Endometrial microvascular endothelial cells (primary cell): Measurements from ENCODE around the gene NPAS3. TPM values are rescaled to one million over a fixed set of nuclear protein-coding genes. Genes with fewer than 3 reads are reported as not detected.

ENCODE experiments used
- in situ Hi-C: cut with HindIII; loops from 2 replicates; pipeline ENCODE4 v1.10.0; 2017; ENCODE audit warnings: low sequenced_read_pairs, low pct_unique_long_range_greater_than_20kb; ENCODE audit errors: inconsistent ontology term
- total RNA-seq: library from RNA; depleted of rRNA; stranded (reverse); fragments of >200 nt; gene quantifications from one replicate; pipeline ENCODE4 v1.2.3, GENCODE V29; 2015; ENCODE audit errors: inconsistent ontology term

The NPAS3 gene
- total RNA-seq, 1 donor from 2014 or later, result not detected

DNA sequence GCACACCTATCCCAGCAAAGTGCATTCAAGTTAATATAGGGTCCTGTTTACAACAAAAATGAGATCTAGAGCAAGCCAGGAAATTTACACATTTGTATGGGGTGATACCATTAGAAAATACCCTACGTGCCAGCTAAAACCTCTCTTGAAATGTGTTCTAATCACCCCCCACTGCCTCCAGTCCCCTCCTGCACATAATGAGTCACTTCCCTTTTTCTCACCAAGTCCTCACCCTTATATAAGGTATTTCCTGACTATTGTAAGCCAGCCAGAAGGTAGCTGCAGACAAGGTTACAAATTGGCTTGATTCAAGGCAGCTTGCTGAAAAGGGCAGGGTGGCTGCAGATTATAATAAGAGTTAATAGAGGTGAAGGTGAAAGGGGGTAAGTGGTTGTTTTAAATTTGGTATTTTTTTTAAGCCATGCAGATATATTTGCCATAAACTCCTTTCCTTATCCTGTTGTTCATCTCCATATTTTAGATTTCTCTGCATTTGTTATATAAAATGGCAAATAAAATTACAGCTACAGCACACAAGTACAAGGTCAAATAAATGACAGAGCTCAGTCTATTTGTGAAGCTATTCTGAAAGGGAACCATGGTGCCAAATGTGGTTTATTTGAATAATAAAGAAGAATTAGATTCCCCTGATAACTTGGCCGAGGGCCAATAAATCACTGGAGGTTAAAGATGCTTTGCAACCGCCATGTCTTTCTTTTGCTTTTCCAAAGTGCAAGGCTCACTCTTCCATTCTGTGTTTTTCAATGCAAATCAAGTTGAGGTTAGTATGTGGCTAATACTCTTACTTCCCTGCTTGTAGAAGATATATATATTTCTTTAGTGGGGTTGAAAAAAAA lies 626.3 kb downstream of the NPAS3 start:
- in situ Hi-C loops, result no loop called here

DNA sequence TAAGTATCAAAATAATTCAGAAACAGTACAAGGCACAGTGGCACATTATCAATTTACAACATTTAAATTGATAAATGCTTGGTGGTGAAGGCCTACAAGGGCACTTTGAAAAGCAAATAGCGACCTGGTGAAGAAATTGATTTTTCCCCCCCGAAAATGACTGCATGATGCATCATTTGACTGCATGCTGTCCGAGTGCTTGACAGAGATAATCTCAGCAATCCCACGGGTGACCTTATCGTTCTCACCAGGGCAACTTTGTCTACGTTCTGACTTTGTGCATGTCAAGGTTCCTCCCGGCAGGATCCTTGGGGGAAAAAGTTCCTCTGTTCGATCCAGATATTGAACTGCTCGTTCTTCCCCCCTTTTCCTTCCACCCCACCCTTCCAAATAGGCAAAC lies 627.4 kb downstream of the NPAS3 start:
- in situ Hi-C loops, result no loop called here

DNA sequence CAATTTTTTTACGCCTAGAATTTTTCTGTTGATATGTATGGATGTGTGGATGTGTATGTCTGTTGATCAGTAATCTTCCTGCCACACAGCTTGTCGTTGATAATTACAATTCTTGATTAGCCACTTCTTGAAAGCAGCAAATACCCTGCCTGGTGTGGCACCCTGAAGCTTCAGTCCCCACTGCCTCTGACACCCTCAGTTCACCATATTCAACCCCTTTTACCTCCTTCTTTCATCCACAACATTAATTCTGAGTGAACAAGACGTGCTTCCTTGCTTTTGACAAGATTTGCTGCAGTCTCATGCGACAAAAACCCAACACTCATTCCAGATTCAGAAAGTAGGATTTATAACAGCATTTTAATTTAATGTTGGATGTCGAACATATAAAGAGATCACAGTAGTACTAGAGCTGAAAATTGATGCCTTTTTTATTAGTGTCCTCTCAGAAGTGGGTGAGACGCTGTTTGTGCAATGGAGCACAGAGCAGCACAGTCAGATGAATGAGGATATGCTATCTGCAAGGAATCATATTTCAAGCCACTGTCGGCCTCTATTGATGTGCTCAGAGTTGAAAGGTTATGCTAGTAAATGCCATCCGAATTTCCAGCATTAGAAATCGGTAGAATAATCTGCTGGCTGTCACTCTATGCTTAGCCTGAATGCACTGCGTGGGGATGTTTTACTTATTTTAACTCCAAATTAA lies 628.5 kb downstream of the NPAS3 start:
- in situ Hi-C loops, result no loop called here

DNA sequence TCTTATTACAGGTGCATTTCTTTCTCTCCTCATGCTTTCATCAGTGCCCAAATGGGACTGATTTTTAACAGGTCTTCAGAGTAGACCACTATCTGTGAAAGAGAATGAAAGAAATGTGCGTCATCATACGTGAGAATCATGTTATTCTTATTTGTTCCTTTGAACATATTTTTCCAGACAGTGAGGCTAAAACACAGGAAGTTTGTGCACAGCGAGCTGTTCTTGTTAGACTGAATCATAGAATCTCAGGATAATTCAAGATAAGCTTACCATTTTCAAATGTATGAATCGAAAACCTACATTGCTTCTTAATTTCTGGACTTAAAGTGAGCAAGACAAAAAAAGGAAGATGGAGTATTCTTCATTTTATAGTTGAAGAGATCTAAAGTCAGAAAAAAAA lies 629.1 kb downstream of the NPAS3 start:
- in situ Hi-C loops, result no loop called here

DNA sequence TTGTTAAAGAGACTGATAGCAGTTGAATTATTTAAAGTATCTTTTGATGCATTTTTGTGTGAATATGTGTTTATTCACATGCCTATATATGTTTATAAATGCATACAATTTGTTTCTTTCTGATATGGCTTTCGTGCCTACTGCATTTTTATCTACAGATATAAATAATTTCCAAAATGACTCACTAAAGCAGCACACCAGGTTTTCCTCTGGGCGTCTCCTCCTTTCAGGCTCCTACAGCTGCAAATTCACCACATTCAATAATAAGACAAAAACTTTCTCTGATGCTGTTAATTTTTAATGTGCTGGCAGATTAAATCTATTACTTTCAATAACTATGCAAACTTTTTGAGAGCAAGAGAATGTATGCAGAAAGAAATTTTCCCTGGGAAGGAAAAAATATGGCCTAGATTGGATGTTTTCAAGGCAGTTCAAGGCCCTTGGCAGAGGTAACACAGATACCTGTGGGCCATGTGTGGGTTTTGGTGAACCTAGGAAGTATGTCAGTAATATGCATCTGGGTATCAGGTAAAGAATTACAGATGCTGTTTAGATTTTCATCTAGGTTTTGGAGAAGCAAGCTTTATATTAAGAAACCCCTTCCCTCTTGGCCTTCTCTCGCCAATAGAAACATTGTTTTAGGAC lies 630.4 kb downstream of the NPAS3 start:
- in situ Hi-C loops, result no loop called here

DNA sequence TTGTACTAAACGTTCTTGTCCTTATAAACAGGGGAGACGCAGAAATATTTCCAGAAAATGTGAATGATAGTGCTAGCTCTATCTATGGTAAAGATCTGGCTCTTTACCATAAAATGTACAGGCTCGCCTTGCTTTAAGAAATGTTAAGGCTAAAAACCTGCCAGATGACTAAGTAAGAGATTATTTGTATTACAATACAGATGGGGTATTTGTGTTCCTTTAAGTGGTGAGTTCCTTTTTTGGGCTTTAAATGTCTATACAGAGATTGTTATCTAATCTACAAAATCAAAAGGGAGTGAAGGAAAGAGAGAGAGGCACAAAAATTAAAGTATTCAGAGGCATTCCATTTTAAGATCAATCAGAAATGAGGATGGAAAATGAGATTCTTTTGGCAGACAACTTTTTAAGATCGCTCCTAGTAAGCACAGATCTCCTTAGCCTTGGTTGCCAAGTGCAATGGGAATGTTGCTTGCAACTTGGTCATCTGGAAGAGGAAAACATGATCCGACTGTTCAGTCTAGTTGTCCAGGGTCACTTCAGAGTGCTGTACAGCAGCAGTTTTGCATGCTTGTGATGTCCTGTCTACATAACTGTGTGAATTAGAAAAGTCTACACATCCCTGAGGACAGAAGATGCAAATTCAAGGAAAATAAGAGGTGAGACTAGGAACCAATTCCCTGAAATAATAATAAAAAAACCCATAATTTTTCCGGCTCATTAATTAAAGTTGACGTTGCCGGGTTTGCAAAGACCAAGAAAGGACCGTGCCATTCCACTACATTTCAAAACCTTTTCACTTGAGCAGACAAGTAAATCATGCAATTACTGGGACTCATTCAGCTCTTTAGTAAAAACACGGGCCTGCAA lies 631.4 kb downstream of the NPAS3 start:
- in situ Hi-C loops, result no loop called here

DNA sequence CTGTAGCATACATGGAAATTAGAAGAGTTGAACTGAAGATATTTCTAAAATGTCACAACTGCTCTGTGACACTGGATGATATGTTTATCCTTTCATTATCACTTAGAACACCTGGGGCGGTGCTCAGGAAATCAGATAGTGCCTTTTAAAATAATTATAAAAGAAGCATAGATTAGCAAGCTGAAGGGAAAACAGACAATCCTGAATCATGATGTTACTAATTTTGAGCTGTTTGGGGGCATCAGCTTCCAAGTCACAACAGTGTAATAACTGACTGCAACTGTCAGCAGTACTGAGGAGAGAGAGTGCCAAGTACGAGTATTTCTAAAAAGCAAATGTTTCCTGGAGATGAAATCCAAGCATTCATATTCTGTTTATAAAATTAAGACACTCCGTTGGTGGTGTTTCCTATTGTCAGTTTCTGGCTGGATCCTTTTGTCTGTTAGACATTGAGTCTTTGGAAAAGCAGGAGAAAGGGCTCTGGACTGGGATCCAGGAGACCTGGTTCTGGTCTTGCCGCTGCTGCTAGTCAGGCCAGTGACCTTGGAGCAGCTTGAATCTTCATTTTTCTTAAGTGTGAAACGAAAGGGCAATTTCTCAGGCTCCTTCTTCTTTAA lies 632.1 kb downstream of the NPAS3 start:
- in situ Hi-C loops, result no loop called here

DNA sequence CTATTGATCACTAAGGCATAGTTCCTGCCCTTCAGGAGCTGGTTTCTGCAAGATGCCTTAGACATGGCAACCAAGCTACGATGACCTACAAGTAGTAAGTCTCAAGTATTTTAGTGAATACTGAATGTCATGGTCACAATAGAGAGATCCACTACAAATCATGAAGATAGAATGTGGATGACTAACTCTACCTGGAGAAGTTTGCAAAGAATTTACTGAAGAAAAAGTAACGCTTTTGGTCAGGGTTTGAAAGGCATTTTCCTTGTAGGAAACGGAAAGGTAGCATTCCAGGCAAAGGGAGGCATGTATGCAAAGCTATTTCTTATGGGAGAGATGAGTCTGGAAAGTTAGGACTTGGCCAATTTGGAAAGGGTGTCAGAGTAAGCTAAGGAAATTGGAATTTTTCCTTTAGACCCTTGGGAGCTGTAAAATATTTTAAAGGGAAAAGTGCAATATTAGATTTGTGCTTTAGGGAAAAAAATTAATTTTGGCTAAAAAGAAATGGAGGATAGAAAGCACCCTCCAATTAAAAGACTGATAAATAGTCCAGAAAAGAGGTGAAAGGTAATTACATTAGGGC lies 634.7 kb downstream of the NPAS3 start:
- in situ Hi-C loops, result no loop called here

DNA sequence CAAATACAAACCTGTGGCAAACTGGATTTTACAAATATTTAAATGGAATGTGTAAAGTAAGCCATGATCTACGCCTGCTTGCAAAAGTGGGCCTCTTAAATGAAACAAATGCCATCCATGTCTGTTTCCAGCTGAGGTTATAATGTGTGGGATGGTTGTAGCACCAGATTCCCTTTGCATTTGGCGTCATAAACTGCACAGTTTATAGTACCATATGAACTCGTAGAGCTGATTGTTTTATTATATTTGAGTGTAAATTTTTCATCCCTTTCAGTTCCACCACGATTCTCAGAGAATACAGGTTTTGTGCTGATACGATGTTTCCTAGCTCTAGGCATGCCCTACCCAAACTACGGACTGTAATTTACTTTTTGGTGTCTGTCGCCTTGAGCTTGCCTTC lies 637.3 kb downstream of the NPAS3 start:
- in situ Hi-C loops, result no loop called here

DNA sequence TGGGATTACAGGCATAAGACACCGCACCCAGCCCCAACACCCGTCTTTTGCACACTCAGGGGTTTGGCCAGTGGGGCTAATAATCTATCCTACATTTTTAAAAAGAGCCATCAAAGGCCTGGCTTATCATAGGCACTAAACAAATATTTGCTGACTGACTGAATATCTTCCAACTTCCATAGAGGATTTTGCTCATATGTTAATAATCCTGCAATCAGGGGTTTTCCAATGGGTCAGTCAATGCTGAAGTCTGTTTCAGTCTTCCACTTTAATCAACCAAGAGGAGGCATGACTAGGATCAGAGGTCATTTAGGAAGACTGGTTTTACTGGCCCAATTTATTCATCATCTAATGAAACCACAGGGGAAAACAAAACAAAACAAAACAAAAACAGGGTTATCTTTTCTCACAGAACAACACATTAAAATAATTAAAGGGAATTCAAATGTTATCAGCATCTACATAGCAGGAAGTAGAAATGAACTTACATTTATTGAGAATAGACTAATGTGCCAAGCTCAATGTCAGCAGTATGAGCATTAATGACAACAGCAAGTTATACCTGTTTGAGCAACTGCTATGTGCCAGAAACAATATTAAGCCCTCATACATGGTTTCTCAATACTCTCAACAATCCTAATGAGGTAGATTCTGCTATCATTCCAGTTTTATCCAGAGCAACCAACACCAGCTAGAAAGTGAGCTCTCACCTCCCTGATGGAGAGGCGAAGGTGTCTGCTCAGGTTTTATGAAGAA lies 640.0 kb downstream of the NPAS3 start:
- in situ Hi-C loops, result no loop called here

DNA sequence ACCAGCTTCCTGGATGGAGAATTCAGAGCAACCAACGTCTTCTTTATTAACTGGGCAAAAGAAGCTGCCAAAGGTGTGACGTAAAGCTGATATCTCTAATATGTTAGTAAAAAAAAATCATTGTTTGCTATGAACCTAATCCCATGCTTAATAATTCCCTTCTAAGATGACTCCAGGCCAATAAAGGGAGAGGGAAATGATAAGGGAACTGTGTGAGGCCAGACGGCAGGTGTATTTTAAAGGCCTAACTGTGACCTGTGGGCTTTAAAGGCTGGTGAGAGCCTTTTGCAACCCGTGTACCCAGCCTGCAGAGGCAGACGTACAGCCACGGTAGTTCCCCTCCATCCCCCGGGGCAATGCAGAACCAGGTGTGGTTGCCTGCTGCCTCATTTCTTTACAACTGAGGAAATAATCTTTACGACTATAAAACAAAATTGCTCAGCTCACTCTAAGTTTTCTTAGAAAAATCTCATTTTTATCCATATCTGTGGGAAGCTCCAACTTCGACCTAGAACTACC lies 641.6 kb downstream of the NPAS3 start:
- in situ Hi-C loops, result no loop called here

DNA sequence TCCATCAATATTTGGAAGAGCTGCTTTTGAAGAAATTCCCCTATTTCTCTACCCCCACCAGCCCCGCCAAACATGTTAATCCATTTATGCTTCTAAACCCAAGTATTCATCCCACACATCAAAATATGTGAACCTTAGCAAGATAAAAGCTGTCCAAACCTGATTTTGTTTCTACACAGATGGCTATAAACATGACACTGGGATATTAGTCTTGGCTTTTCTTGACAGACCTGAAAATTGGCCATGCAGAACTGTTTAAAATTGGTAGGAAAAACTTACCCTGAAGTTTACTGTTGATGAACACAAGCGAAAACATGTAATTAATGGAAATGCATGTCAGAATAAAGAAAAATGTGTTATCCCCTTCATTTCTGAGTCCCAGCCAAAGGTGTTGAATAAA lies 642.2 kb downstream of the NPAS3 start:
- in situ Hi-C loops, result no loop called here

DNA sequence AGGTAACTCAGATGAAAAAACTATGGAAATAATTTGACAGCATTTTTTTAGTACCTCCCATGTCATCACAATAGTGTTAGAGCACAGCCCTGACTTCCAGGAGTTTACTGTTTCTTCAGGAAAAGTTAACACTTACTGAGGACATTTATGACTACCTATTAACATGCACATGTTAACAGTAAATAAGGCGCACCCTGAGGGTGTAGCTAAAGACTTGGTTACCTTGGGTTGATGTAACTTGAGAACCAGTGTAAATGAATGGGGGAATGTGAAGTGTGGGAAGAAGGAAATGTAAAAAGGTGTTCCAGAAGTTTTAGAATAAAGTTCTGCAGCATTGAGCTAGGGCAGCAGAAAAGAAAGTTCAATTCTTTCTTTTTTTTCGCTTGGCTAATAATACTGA lies 646.0 kb downstream of the NPAS3 start:
- in situ Hi-C loops, result no loop called here

DNA sequence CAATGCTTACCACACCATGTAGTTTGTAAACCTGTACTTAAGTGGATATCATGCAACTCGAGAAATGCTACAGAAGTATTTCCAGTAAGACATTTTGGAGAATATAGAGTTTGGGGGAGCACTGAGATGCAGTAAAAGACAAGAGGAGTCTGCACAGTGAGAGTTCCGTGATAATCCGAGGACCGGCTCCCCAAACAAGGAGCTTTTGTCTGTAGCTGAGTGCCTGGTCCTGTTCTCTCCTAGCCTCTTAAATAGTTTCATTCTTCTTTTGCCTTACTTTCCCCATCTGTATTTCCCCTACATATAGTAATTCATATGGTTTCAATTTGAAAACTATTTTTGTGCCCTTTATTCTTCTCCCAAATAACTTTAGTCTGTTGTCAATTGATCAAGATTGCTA lies 648.1 kb downstream of the NPAS3 start:
- in situ Hi-C loops, result no loop called here

DNA sequence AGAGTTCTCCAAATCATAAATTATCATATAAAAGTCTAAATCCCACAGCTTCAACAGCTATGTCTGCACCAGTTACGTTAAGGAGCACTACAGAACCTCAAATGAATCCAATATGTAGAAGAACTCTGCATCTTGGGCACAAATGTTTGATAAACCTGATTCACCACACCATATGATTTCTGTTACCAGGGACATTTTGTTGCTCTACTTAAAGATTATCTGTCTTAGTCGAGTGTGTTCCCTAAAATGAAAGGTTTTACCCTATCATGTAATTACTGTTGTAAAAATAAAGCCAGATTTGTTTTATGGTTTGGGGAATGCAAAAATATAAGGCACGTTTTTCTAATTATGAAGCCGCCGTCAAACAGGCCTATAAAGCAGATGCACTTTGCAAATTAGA lies 649.1 kb downstream of the NPAS3 start:
- in situ Hi-C loops, result no loop called here

DNA sequence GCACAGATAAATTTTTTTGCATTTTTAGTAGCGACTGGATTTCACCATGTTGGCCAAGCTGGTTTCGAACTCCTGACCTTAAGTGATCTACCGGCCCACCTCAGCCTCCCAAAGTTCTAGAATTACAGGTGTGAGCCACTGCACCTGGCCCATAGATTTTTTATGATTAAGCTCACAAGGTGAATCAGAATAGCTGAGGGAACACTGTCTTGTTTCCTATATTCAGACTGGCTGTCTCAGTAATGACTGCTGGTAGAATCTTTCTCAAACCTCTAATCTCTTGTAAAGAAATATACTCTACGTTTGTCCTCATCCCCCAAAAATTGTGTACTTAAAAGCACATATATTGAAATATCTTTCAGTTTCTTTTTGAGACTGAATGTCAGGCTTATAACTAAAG lies 650.1 kb downstream of the NPAS3 start:
- in situ Hi-C loops, result no loop called here

DNA sequence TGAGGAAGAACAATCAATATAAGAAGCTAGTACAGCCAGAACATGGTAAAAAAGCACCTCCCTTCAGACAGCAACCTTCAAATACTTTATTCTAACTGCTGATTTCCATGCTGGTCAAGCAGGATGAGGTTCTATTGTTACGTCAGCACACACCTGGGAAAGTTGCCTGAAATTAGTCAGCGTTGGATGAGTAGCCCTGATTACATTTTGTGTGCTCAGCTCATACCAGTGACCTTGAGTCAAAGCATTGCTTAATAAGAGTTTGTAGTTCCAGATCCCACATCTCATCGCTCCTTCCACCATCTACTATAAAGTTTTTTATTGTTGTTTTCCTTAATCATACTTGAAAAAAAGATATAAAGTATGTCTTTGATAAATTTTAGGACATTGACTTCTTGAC lies 650.7 kb downstream of the NPAS3 start:
- in situ Hi-C loops, result no loop called here
